Renal cortical epithelial cell (primary cell): ENCODE data around the gene PAX7. TPM values are rescaled to one million over a fixed set of nuclear protein-coding genes. Genes with fewer than 3 reads are reported as not detected.
"Not testable (repeated sequence)": the region's sequence is repeated elsewhere in the genome, so short reads cannot be mapped to it uniquely, and the experiment has no call there.

ENCODE experiments used
- DNase-seq: peaks from one replicate; pipeline ENCODE4 v3.0.0-alpha.2; 2011; ENCODE audit warnings: low read depth
- total RNA-seq: library from RNA; depleted of rRNA; stranded (reverse); fragments of >200 nt; gene quantifications from 2 replicates; pipeline ENCODE4 v1.2.3, GENCODE V29; 2014

PAX7 gene
- total RNA-seq = not detected in 2 replicates

DNA sequence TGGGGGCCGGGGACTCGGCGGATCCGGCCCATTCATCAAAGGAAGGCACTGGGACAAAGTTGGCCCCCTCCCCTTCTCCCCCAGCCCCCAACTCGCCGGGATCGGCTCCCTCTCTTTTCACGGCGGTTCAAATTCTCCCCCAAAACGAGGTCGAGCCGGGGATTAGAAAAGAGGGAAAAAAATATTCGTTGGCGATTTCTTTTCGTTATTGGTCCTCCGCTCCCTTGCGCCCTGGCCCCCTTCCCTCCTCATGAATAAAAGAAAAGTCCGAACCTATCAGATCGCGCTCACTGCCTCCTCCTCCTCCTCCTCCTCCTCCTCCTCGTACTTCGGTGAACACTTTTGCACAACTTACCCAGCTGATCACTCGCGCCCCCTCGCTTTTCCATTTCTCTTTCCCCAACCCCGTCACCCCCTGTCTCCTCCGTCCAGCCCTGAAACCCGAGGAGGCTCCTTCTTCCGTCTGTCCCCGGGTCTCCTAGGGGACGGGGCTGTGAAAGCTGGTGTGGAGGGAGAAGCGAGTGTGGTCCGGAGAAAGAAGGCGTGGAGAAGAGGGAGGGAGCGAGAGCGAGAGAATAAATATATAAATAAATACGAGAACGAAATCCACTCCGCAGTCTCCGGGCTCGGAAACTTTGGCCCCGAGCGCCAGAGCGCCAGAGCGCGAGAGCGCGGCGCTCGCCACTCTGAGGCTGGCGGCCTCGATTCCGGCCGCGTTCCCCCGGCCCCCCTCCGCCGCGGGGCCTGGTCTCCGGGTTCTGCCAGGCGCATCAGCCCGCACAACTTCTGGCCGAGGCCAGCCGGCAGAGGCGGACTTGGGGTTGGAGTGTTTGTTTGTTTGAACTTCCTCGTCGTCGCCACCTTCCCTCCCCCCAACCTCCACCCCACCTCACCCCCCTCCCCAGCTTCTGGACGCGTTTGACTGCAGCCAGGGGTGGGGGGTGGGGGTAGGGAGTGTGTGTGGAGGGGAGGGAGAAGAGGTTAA, at the start of gene PAX7:
TSS of gene PAX7 (plus strand) at position 336 of the 985 bp plus-strand sequence. CDS start 758 bp downstream, outside the sequence.
- no peak for DNase-seq

- DNase-seq = no peak
These were observed 49.2 kb upstream of the PAX7 start for GRCh38 chr1:18581420-18581880.

DNA sequence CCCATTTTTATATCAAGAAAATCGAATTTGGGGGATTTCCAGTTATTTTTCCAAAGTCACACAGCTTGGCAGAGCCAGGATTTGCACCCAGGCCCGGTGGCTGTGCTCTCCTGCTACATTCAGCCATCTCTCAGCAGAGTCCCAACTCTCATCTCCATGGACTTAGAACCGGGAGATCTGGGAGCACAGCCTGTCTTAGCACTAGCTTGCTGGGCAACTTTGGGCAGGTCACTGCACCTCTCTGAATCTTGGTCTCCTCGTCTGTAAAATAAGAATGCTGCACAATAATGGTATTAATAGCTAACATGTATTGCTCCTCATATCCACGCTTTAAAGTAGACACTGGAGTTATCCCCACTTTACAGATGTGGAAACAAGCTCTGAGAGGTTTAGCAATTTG, 47.8 kb upstream of the PAX7 start:
- no peak for DNase-seq

GRCh38 chr1:18583326-18583941, 47.2 kb upstream of the PAX7 start:
- no peak for DNase-seq

- DNase-seq = not testable (repeated sequence)
These were observed 44.6 kb upstream of the PAX7 start for GRCh38 chr1:18586016-18586415.

- DNase-seq = no peak
These were observed 42.6 kb upstream of the PAX7 start for GRCh38 chr1:18588093-18588492.

DNA sequence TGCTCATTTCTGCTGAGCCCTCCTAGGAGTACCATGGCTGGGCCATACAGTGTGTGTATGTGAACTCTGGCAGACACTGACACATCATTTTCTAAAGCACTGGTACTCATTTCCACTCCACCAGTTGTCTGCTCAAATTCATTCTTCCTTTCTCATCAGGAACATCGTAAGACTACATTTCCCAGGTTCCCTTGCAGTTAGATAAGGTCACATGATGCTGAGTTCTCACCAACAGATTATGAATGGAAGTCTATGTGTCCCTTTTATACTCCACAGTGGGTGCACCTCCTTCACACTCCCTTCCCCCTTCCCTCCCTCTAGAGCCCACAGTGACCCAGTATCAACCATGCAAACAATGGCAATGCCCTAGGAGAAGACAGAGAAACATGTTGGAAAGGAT, 38.3 kb upstream of the PAX7 start:
- DNase-seq = no peak

DNA sequence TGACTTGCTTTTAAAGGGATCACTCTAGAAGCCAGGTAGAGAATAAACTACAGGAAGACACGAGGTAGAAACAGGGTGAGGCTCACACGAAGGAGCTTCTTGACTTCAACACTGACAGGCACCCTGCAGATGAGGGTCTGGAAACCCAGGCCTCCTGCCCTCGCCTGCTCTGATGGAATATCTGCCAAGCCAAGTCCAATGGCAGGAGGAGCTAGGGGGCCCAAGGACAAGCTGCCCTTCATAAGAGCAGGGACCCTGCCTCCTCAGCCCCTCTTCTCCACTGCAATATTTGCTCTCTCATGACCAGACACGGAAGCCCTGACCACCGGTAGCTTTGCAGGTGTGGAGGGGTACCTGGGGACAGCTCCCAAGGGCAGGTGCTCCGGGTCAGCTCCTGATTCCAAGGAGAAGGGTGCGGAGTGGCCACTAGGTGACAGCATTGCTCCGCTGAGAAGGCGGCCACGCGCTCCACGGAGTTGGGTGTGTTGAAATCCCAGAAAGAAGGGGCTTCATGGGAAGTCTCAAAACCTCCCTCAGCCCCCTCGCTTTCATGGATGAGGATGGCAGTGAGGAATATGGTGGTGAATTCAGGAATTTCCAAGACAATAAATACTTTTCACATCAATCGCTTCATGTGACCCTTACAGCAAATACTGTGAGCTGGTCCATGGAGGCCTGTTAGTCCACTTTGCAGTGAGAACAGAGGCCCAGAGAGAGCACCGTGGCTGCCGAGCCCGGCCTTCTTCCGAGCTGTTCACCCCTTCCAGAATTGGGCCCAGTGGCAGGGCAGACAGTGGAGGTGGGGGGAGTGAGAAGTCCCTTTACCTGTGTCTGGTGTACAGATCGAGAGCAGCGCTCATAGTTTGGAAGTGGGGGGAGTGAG, 33.2 kb upstream of the PAX7 start:
- DNase-seq = no peak

GRCh38 chr1:18599086-18599485, 31.6 kb upstream of the PAX7 start:
- DNase-seq = no peak

GRCh38 chr1:18599704-18600103, 30.9 kb upstream of the PAX7 start:
- no peak for DNase-seq

GRCh38 chr1:18602533-18603211, 28.0 kb upstream of the PAX7 start:
- no peak for DNase-seq

- DNase-seq = no peak
These were observed 27.3 kb upstream of the PAX7 start for GRCh38 chr1:18603212-18603852.

- DNase-seq = no peak
These were observed 24.0 kb upstream of the PAX7 start for GRCh38 chr1:18606443-18607288.

GRCh38 chr1:18607289-18607760, 23.3 kb upstream of the PAX7 start:
- DNase-seq = no peak

GRCh38 chr1:18608534-18608933, 22.1 kb upstream of the PAX7 start:
- no peak for DNase-seq

DNA sequence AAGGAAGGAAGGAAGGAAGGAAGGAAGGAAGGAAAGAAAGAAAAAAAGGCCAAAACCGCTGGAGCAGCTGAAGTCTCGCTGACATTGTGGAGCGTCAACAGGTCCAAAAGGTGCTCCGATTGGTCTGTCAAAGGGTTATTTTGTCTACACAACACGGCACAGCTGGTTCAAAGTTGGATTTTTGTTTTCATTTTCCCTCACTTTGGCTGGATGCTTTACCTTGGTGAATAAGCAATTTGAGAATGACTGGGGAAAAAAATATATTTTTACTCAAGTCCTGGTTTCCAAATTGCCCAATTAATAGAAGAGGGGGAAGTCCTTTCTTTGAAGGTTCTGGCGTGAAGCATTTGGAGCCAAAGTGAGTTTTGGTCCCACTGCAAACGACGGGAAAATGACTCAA, 19.3 kb upstream of the PAX7 start:
- DNase-seq = no peak

GRCh38 chr1:18612073-18612472, 18.6 kb upstream of the PAX7 start:
- DNase-seq = no peak

DNA sequence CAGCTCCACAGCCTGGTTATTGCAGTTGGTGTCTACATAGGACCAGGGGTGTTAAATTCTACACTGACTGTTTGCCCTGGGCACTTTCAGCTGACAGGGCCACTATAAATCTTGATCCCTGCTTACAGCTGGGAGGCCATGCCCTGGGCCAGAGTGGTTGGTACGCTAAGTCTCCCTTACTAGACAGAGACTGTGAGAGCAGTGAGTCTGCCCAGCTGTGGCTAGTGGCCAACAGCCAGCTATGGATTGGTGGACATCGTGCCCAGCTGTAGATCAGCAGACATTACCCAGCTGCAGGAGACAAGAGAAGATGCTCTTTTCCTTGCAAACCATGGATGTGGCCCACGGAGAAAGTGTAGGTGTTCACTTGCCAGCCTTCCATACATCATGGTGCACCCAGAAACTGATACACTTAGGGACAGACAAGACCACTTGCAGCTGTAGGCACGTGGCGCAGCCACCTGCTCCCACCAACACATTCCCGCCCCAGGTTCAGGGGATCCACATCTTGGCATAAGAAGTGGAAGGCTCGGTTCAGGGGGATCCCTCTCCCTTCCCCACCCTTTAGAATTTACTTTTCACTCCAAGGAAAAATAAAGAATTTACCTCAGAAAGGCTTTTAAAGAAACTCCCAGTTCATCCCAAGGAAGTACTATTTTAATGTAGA, 16.4 kb upstream of the PAX7 start:
- no peak for DNase-seq
